Glutamatergic neuron (in vitro differentiated cells): ENCODE measurements around the gene MMAB. TPM values are rescaled to one million over a fixed set of nuclear protein-coding genes. Genes with fewer than 3 reads are reported as not detected.

Experiments
- DNase-seq: peaks from one replicate; pipeline ENCODE4 v3.0.0; 2022
- H3K27ac Mint-ChIP-seq: one replicate; pipeline ENCODE4 v1.8.0; 2020; ENCODE audit warnings: mild to moderate bottlenecking, mixed read lengths, inconsistent platforms; ENCODE audit not compliant: unreplicated experiment
- H3K27me3 Mint-ChIP-seq: one replicate; pipeline ENCODE4 v1.8.0; 2020; ENCODE audit warnings: mild to moderate bottlenecking, moderate library complexity, mixed read lengths, inconsistent platforms; ENCODE audit not compliant: unreplicated experiment
- H3K36me3 Mint-ChIP-seq: one replicate; pipeline ENCODE4 v1.8.0; 2020; ENCODE audit warnings: mild to moderate bottlenecking, mixed read lengths, inconsistent platforms; ENCODE audit not compliant: unreplicated experiment
- H3K4me1 Mint-ChIP-seq: one replicate; pipeline ENCODE4 v1.8.0; 2020; ENCODE audit warnings: mild to moderate bottlenecking, low read depth, mixed read lengths, inconsistent platforms; ENCODE audit not compliant: unreplicated experiment
- H3K4me3 Mint-ChIP-seq: one replicate; pipeline ENCODE4 v1.8.0; 2020; ENCODE audit warnings: mild to moderate bottlenecking, mixed read lengths, inconsistent platforms; ENCODE audit not compliant: unreplicated experiment
- H3K9me3 Mint-ChIP-seq: one replicate; pipeline ENCODE4 v1.8.0; 2020; ENCODE audit warnings: mild to moderate bottlenecking, moderate library complexity, mixed read lengths, inconsistent platforms; ENCODE audit not compliant: unreplicated experiment
- total RNA-seq: library from RNA; stranded (reverse); fragmentation: NEBNext Ultra II Directional; extraction: Animal tissue kit (Norgen Biotek cat#: 25700); gene quantifications from one replicate; pipeline ENCODE4 v1.2.1, GENCODE V29; 2021; ENCODE audit not compliant: unreplicated experiment
- TF ChIP-seq, protein P1 (sequence below): fragments of 200-600 bp; sonication (generic); IDR thresholded peaks from one replicate; pipeline ENCODE4 v1.5.0; 2021; ENCODE audit not compliant: partially characterized antibody, unreplicated experiment

The MMAB gene
- total RNA-seq, 1 donor from 2014 or later: 28.7 TPM

DNA sequence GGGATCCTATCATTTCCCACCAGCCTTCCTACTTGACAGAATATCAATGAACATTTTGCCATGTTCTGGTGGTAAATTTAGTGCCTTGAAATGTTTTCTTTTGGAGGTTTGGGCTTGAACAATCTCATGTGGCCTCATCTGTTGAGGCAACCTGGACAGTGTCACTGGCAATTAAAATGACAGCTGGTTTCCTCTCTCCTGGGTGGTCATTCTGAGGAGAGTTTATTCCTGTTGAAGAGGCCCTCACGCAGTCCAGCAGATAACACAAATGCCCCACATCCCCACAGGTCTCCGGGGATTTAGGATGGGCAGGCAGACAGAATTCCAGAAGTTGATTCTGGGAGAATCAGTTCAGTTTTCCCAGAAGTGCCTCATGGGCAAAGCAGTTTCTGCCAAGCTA lies 41.9 kb downstream of the MMAB start:
- Mint-ChIP-seq H3K36me3 (peaks cover under 1% of the 10 kb centered on the region), H3K4me3 (peak overlapping the region; percentile 38), H3K27me3 (peaks cover 2% of the 10 kb centered on the region), H3K27ac (no peak overlapping the region), H3K4me1 (peaks cover 37% of the 10 kb centered on the region), H3K9me3 (peaks cover 2% of the 10 kb centered on the region)
- TF ChIP-seq, protein P1, sequence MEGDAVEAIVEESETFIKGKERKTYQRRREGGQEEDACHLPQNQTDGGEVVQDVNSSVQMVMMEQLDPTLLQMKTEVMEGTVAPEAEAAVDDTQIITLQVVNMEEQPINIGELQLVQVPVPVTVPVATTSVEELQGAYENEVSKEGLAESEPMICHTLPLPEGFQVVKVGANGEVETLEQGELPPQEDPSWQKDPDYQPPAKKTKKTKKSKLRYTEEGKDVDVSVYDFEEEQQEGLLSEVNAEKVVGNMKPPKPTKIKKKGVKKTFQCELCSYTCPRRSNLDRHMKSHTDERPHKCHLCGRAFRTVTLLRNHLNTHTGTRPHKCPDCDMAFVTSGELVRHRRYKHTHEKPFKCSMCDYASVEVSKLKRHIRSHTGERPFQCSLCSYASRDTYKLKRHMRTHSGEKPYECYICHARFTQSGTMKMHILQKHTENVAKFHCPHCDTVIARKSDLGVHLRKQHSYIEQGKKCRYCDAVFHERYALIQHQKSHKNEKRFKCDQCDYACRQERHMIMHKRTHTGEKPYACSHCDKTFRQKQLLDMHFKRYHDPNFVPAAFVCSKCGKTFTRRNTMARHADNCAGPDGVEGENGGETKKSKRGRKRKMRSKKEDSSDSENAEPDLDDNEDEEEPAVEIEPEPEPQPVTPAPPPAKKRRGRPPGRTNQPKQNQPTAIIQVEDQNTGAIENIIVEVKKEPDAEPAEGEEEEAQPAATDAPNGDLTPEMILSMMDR: no peak
- no peak for DNase-seq

DNA sequence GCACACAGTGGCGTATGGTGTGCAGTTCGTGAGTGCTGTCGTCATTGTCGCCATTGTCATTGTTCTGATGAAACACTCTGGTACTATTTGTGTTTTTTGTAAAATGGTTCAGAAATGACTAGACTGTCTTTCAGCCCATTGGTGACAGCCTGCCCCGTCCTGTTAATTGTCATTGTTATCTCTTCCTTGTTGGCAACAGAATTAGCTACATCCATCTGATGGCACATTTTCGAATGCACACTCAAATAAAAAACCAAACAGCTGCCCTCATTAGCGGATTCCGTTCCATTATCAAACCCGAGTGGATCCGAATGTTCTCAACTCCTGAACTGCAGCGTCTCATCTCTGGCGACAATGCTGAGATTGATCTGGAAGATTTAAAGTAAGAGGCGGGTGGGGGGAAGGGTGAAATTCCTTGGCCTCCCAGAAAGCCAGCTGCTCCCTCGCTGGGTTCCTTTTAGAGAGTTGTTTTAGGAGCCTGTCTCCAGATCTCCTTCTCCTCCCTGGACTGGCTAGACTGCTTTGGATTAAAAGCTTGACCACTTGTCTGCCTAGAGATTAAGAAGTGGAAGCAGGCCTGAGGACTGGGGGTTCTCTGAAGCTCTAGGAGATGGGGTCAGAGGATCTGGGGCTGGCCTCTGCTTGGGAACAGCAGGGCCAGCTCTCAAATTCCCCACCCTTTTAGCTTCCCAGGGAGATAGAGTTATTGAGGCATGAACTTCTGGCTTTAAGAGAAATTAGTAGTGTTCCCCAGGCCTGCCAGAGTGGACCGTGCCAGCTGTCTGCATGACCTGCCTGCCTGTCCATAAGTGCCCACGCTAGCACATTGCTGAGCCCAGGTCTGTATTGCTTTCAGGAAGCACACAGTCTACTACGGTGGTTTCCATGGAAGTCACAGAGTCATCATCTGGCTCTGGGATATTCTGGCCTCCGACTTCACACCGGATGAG lies 43.3 kb downstream of the MMAB start:
- DNase-seq: no peak
- TF ChIP-seq, protein P1: no peak
- peaks cover 39% of the 10 kb centered on the region for H3K4me1 Mint-ChIP-seq
- no peaks in the 10 kb centered on the region for H3K36me3 Mint-ChIP-seq
- peaks cover 2% of the 10 kb centered on the region for H3K27me3 Mint-ChIP-seq
- peaks cover 2% of the 10 kb centered on the region for H3K9me3 Mint-ChIP-seq
- H3K27ac Mint-ChIP-seq: peak overlapping the region; percentile 87
- H3K4me3 Mint-ChIP-seq: peak overlapping the region; percentile 59

DNA sequence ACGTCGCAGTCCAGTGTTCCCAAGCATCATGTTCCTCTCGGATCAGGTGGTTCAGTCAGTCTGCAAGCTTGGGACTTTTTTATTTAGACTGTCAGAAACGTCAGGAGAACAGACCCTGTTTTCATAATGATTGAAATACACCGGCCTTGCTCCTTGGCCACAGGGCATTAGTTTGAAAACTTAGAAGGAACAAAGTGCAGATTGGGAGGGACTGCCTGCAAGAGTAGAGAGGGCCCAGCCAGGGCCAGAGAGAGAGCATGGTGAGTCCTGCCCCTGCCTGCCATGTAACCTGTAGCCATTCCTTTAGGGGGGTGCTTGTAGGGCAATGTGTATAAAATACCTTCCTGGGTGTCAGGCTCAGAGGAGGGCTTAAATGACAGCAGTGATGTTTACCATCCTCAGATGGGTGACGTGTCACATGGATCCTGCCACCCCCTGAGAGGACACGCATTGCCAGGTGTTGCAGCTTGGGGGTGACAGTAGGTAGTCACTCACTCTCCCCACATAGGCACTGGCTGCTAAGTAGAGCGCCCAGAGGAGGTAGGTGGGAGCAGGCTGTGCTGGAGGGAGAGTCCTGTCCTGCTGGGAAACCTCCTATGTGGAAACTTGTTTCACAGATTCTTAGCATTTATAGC lies 45.7 kb downstream of the MMAB start:
- no peak overlapping the region for H3K4me3 Mint-ChIP-seq
- H3K4me1 Mint-ChIP-seq: peaks cover 41% of the 10 kb centered on the region
- H3K27me3 Mint-ChIP-seq: peaks cover 4% of the 10 kb centered on the region
- TF ChIP-seq, protein P1: no peak
- no peak overlapping the region for H3K27ac Mint-ChIP-seq
- H3K36me3 Mint-ChIP-seq: peaks cover 4% of the 10 kb centered on the region
- no peak for DNase-seq
- peaks cover 5% of the 10 kb centered on the region for H3K9me3 Mint-ChIP-seq

DNA sequence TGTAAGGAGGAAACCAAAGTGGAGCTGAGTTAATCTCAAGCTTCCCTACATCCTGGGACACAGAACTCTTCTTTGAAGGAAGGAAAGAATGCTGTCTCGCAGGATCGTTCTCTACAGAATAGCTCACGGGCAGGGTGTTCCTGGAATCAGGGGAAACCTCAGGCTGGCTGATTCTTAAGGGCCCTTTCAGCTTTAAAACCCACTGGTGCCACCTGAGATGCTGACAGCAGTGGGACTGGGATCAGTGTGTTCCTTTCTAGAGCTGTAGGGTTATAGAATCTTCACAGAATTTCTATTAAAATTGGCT lies 48.1 kb downstream of the MMAB start:
- Mint-ChIP-seq H3K9me3 (peaks cover 9% of the 10 kb centered on the region), H3K27ac (no peak overlapping the region), H3K27me3 (peaks cover 4% of the 10 kb centered on the region), H3K36me3 (peaks cover 4% of the 10 kb centered on the region), H3K4me3 (no peak overlapping the region), H3K4me1 (peaks cover 30% of the 10 kb centered on the region)
- DNase-seq: no peak
- TF ChIP-seq, protein P1: no peak
